NOMO-1 treated with DMSO at 0.1 percent for 48 hours (cell line): ENCODE data around the gene CELF4.

ENCODE experiments used
- DNase-seq: peaks from one replicate; lab custom pipeline; 2025; ENCODE audit not compliant: unreplicated experiment; lab: John Stamatoyannopoulos, UW

The CELF4 gene

GRCh38 chr18:37299471-37300304 lies 265.9 kb downstream of the CELF4 start:
- DNase-seq = peak; percentile 9

- no peak for DNase-seq
Measured at GRCh38 chr18:37298816-37299215, 266.8 kb downstream of the CELF4 start.

GRCh38 chr18:37297106-37297505 lies 268.5 kb downstream of the CELF4 start:
- no peak for DNase-seq

- no peak for DNase-seq
Measured at GRCh38 chr18:37294951-37295350, 270.6 kb downstream of the CELF4 start.

- DNase-seq = no peak
Measured at GRCh38 chr18:37293359-37293758, 272.2 kb downstream of the CELF4 start.

GRCh38 chr18:37289423-37289822 lies 276.2 kb downstream of the CELF4 start:
- no peak for DNase-seq

GRCh38 chr18:37287601-37288000 lies 278.0 kb downstream of the CELF4 start:
- no peak for DNase-seq

GRCh38 chr18:37286801-37287200 lies 278.8 kb downstream of the CELF4 start:
- DNase-seq = no peak

- no peak for DNase-seq
Measured at GRCh38 chr18:37285825-37286224, 279.8 kb downstream of the CELF4 start.

- DNase-seq = no peak
Measured at GRCh38 chr18:37284260-37284659, 281.3 kb downstream of the CELF4 start.

- DNase-seq = no peak
Measured at GRCh38 chr18:37282386-37283037, 283.1 kb downstream of the CELF4 start.

- no peak for DNase-seq
Measured at GRCh38 chr18:37280701-37281393, 284.8 kb downstream of the CELF4 start.

GRCh38 chr18:37277804-37278203 lies 287.8 kb downstream of the CELF4 start:
- no peak for DNase-seq

GRCh38 chr18:37276111-37276890 lies 289.3 kb downstream of the CELF4 start:
- DNase-seq = no peak

GRCh38 chr18:37275237-37275741 lies 290.3 kb downstream of the CELF4 start:
- no peak for DNase-seq

GRCh38 chr18:37274309-37275236 lies 291.0 kb downstream of the CELF4 start:
- DNase-seq = no peak

- no peak for DNase-seq
Measured at GRCh38 chr18:37272841-37273240, 292.8 kb downstream of the CELF4 start.

GRCh38 chr18:37272226-37272625 lies 293.4 kb downstream of the CELF4 start:
- no peak for DNase-seq

- DNase-seq = no peak
Measured at GRCh38 chr18:37270666-37271052, 294.9 kb downstream of the CELF4 start.
